ENCODE measurements around the gene ADAD1.

ADAD1 gene

DNA sequence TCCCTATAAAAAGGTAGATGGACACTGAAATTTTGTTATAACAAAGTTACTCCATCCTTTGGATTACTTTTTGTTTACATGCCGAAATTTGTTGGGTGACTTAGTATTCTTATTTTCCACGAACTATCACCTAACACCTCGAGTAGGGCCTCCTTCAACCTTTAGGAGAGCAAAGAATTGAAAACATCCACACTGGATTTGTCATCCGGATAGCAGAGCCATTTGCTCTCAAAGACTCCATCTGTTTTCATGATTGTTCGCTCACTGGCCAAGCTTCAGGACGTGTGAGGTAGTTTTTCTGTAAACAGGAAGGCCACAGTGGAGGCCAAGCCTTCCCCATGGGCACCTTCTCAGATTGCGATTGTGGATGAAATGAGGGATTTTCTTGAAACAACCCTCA lies at the start of gene ADAD1:
Gene ADAD1, plus strand, starts transcription at position 301 of the 400 bp plus-strand sequence. CDS start 1,059 bp downstream, outside the sequence.
- no peak within 1 kb of the TSS for H3K4me3 ChIP-seq (ENCODE audit: low read depth, low read length)
- no peak for DNase-seq (ENCODE audit: low read depth)
- TF ChIP-seq, protein P1, sequence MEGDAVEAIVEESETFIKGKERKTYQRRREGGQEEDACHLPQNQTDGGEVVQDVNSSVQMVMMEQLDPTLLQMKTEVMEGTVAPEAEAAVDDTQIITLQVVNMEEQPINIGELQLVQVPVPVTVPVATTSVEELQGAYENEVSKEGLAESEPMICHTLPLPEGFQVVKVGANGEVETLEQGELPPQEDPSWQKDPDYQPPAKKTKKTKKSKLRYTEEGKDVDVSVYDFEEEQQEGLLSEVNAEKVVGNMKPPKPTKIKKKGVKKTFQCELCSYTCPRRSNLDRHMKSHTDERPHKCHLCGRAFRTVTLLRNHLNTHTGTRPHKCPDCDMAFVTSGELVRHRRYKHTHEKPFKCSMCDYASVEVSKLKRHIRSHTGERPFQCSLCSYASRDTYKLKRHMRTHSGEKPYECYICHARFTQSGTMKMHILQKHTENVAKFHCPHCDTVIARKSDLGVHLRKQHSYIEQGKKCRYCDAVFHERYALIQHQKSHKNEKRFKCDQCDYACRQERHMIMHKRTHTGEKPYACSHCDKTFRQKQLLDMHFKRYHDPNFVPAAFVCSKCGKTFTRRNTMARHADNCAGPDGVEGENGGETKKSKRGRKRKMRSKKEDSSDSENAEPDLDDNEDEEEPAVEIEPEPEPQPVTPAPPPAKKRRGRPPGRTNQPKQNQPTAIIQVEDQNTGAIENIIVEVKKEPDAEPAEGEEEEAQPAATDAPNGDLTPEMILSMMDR (IDR thresholded peaks at IDR 0.05; ENCODE audit: insufficient read depth, low read depth, low read length, missing control alignments): no peak

DNA sequence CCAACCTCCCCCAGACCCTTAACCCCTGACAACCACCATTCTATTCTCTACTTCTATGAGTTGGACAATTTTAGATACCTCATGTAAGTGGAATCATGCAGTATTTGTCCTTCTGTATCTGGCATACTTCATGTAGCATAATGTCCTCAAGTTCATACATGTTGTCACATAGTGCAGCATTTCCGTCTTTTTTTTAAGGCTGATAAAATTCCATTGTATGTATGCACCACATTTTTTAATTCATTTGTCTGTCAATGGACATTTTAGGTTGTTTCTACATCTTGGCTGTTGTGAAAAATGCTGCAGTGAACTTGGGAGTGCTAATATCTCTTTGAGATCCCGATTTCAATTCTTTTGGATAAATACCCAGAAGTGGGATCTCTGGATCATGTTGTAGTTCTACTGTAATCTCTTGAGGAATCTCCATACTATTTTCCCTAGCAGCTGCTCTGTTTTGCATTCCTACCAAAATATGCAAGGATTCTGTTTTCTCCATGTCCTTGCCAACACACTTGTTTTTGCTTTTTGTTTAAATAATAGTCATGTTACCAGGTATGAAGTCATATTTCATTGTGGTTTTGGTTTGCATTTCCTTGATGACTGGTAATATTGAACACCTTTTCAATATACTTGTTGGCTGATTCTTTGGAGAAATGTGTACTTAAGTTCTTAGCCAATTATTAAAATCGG lies 48.8 kb upstream of the ADAD1 start:
- DNase-seq (ENCODE audit: low read depth): no peak
- no peak overlapping the region for H3K4me3 ChIP-seq (ENCODE audit: low read depth, low read length)
- TF ChIP-seq, protein P1 (IDR thresholded peaks at IDR 0.05; ENCODE audit: insufficient read depth, low read depth, low read length, missing control alignments): no peak

DNA sequence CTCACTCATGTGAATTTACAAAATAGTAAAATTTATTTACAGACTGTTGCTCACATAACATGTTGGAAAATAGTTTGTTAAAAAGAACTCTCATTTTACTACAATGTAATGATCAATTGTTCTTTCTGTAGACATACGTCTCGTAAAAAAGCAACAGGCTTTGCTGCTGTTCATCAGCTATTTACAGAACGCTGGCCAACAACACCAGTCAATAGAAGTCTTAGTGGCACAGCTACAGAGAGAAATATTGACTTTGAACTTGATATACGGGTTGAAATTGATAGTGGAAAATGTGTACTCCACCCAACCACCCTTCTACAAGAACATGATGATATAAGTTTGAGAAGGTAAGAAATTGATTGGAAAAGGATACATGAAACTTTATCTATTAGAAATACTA lies 47.6 kb upstream of the ADAD1 start:
- DNase-seq (ENCODE audit: low read depth): no peak
- H3K4me3 ChIP-seq (ENCODE audit: low read depth, low read length): no peak overlapping the region
- TF ChIP-seq, protein P1 (IDR thresholded peaks at IDR 0.05; ENCODE audit: insufficient read depth, low read depth, low read length, missing control alignments): no peak

DNA sequence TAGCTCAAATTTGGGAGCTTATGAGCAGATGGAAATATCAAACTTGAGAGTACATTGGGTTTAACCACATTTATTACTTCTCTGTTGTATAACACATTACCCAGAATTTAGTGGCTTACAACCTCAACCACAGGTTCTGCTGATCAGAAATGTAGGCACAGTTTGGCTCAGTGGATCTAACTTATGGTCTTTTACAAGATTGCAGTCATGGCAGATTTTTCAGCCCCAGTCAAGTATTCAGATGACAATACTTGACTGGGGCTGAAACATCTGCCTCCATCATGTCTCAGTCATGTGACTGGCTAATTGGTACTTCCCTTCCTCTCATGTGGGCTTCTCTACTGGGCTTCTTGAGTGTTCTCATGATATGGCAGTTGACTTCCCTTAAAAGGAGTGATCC lies 44.0 kb upstream of the ADAD1 start:
- no peak overlapping the region for H3K4me3 ChIP-seq (ENCODE audit: low read depth, low read length)
- no peak for DNase-seq (ENCODE audit: low read depth)
- TF ChIP-seq, protein P1 (IDR thresholded peaks at IDR 0.05; ENCODE audit: insufficient read depth, low read depth, low read length, missing control alignments): no peak

DNA sequence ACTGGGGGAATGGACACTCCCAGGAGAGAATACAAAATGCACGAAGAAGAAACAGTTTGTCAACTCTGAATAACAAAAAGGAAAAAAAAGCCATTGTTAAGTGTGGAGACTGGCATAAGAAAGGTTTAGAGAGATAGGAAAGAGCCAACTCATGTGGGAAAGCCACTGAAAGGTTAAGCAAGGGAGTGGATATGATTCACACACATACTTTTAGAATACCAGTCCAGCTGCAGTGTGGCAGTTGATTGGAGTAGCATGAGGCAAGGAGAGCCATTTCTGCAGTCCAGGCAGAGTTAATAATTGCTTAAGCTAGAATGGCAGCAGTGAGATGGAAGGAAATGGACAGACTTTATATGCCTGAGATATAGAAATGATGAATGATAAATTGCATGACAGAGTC lies 36.9 kb upstream of the ADAD1 start:
- H3K4me3 ChIP-seq (ENCODE audit: low read depth, low read length): no peak overlapping the region
- TF ChIP-seq, protein P1 (IDR thresholded peaks at IDR 0.05; ENCODE audit: insufficient read depth, low read depth, low read length, missing control alignments): no peak
- DNase-seq (ENCODE audit: low read depth): no peak

DNA sequence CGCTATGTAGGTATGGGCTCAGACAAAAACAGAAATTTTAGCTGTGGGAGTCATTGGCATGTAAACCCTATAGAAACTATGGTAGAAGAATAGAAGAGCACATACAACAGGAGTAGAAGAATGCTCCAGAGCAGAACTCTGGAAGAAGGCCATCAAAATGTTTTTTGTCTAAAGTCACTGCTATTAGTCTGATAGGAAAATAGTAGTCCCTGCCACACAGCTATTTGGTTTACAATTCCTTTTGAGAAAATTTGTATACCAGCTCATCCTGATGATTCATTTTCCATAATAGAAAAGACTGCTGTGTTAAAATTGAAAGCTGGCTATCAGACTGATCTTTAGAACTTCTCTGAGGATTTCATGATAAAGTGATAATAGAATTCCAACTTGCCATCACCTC lies 32.8 kb upstream of the ADAD1 start:
- TF ChIP-seq, protein P1 (IDR thresholded peaks at IDR 0.05; ENCODE audit: insufficient read depth, low read depth, low read length, missing control alignments): no peak
- no peak overlapping the region for H3K4me3 ChIP-seq (ENCODE audit: low read depth, low read length)
- no peak for DNase-seq (ENCODE audit: low read depth)

DNA sequence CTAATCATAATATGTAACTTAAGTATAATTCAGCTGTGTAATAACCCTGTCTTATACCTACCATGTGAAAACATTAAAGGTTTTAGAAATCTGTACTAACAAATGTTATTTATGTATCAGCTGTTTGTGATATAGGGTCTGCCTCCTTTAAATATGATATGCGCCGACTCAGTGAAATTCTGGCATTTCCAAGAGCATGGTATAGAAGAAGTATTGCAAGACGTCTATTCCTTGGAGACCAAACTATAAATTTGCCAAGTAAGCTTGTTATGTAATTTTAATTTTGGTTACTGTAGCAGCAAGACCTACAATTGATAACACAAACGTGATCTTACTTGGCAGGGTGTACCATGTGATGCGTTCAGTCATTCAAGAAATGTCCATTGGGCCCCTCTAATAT lies 32.3 kb upstream of the ADAD1 start:
- H3K4me3 ChIP-seq (ENCODE audit: low read depth, low read length): no peak overlapping the region
- DNase-seq (ENCODE audit: low read depth): no peak
- TF ChIP-seq, protein P1 (IDR thresholded peaks at IDR 0.05; ENCODE audit: insufficient read depth, low read depth, low read length, missing control alignments): no peak

All from GM12865 (cell line).